Bronchial epithelial cell (primary cell): ENCODE data around the gene SEC24A. TPM values are rescaled to one million over a fixed set of nuclear protein-coding genes. Genes with fewer than 3 reads are reported as not detected.
"Not testable (repeated sequence)": the region's sequence is repeated elsewhere in the genome, so short reads cannot be mapped to it uniquely, and the experiment has no call there.

Source experiments
- DNase-seq: peaks from one replicate; pipeline ENCODE4 v3.0.0-alpha.2; 2010; ENCODE audit warnings: low read depth
- FAIRE-seq: peaks from 2 replicates; lab custom pipeline; 2011; peaks lifted over from hg19 to GRCh38; lab: Jason Lieb, UNC
- H3K27me3 ChIP-seq: 2 replicates; pipeline ENCODE4 v1.5.1; 2011; ENCODE audit warnings: low read length; ENCODE audit not compliant: control insufficient read depth, insufficient read depth
- H3K36me3 ChIP-seq: 2 replicates; pipeline ENCODE4 v1.5.1; 2011; ENCODE audit warnings: low read length; ENCODE audit not compliant: control insufficient read depth, insufficient read depth
- H3K4me3 ChIP-seq: 2 replicates; pipeline ENCODE4 v1.5.1; 2011; ENCODE audit warnings: mild to moderate bottlenecking, low read depth, low read length, control low read depth
- CTCF ChIP-seq: IDR thresholded peaks from 2 replicates; pipeline ENCODE4 v1.5.1; 2011; ENCODE audit warnings: mild to moderate bottlenecking, moderate library complexity, low read length, control low read depth, inconsistent platforms; ENCODE audit not compliant: insufficient read depth, severe bottlenecking
- total RNA-seq: library from RNA; depleted of rRNA; stranded (reverse); fragments of >200 nt; gene quantifications from 2 replicates; pipeline ENCODE4 v1.2.1, GENCODE V29; 2014

The SEC24A gene
- total RNA-seq, 1 donor from 2014 or later: 10.8 TPM

GRCh38 chr5:134656690-134657089, 8.1 kb downstream of the SEC24A start:
- no peak for TF ChIP-seq CTCF
- FAIRE-seq: no peak
- H3K27me3 ChIP-seq: no peaks in the 10 kb centered on the region
- DNase-seq: no peak
- peaks cover 3% of the 10 kb centered on the region for H3K36me3 ChIP-seq
- H3K4me3 ChIP-seq: no peak overlapping the region

DNA sequence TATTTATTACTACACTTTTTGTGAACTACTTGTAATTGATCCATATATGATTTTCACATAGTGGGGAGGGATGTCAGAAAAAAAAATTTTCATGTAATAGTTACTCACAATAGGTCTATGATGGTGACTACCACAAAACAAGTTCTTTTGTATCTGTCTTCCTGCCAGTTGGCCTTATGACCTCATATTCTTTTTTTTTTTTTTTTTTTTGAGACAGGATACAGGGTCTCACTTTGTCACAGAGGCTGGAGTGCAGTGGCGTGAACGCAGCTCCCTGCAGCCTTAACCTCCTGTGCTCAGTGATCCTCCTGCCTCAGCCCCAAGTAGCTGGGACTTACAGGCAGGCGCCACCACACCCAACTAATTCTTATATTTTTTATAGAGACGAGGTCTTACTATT, 10.9 kb downstream of the SEC24A start:
- Histone ChIP-seq H3K27me3 (no peaks in the 10 kb centered on the region), H3K36me3 (peaks cover 3% of the 10 kb centered on the region), H3K4me3 (no peak overlapping the region)
- no peak for TF ChIP-seq CTCF
- no peak for DNase-seq
- FAIRE-seq: no peak

DNA sequence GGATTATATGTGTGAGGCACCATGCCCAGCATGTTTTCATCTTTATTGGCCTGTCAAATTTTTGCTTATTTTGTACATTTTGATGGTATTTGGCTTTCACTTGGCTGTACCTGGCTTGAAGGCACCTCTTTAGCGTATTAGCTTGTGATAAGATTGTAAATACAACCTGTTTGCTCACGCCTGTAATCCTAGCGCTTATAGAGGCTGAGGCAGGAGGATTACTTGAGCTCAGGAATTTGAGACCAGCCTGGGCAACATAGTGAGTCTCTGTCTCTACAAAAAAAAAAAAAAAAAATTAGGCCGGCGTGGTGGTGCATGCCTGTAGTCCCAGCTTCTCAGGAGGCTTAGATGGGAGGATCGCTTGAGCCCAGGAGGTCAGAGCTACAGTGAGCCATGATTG, 11.3 kb downstream of the SEC24A start:
- Histone ChIP-seq H3K27me3 (no peaks in the 10 kb centered on the region), H3K4me3 (no peak overlapping the region), H3K36me3 (peaks cover 3% of the 10 kb centered on the region)
- TF ChIP-seq CTCF: no peak
- FAIRE-seq (no peak), DNase-seq (no peak)

DNA sequence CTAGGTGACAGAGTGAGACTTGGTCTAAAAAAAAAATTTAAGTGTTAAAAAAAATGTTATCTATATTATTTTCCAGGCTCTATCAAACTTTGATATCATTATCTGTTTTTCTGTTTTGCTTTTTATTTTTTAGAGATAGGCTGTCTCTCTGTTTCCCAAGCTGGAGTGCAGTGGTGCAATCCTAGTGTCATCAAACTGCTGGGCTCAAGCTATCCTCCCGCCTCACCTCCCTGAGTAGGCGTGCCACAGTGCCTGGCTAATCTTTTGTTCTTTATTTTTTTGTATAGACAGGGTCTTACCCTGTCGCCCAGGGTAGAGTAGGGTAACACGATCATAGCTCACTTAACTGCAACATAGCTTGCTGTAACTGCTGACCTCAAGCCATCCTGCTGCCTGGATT, 14.4 kb downstream of the SEC24A start:
- no peak overlapping the region for H3K4me3 ChIP-seq
- FAIRE-seq: no peak
- TF ChIP-seq CTCF: no peak
- H3K27me3 ChIP-seq: no peaks in the 10 kb centered on the region
- no peak for DNase-seq
- peaks cover 3% of the 10 kb centered on the region for H3K36me3 ChIP-seq

DNA sequence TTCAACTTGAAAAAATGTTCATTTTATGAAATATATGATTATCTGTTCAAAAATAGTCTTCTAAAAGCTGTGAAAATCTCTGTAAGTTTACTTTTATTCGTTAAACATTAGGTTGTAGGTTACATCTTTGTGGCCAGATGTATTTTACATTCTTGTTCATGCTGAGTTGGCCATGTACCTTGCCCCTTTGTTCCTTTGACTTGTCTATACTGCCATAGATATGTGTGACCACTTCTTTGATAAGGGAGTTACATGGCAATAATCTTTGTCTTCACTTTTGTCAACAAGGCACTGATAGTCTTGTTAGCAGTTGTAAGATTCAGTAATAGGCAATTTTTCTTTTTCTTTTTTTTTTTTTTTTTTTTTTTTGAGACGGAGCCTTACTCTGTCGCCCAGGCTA, 15.9 kb downstream of the SEC24A start:
- no peak for TF ChIP-seq CTCF
- DNase-seq: no peak
- no peak for FAIRE-seq
- Histone ChIP-seq H3K27me3 (no peaks in the 10 kb centered on the region), H3K4me3 (no peak overlapping the region), H3K36me3 (peaks cover 7% of the 10 kb centered on the region)

GRCh38 chr5:134673546-134673945, 25.0 kb downstream of the SEC24A start:
- not testable (repeated sequence) for DNase-seq, H3K4me3 ChIP-seq, FAIRE-seq, H3K27me3 ChIP-seq, H3K36me3 ChIP-seq

GRCh38 chr5:134677357-134677756, 28.8 kb downstream of the SEC24A start:
- FAIRE-seq, H3K4me3 ChIP-seq, DNase-seq, H3K36me3 ChIP-seq, H3K27me3 ChIP-seq: not testable (repeated sequence)

DNA sequence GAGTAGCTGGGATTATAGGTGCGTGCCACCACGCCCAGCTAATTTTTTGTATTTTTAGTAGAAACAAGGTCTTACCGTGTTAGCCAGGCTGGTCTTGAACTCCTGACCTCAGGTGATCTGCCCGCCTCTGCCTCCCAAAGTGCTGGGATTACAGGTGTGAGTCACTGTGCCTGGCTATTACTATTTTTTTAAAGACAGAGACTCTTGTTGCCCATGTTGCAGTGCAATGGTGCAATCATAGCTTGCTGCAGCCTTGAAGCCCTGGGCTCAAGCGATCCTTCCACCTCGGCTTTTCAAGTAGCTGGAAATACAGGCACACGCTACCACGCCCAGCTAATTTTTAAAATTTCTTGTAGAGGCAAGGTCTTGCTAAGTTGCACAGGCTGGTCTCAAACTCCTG, 41.6 kb downstream of the SEC24A start:
- not testable (repeated sequence) for FAIRE-seq

More for the DNA sequence above, 41.6 kb downstream of the SEC24A start:
- H3K27me3 ChIP-seq, H3K4me3 ChIP-seq, H3K36me3 ChIP-seq, DNase-seq: not testable (repeated sequence)
